GM21737 (cell line): ENCODE data around the gene BHLHA15.
"Not testable (repeated sequence)": the region's sequence is repeated elsewhere in the genome, so short reads cannot be mapped to it uniquely, and the experiment has no call there.

Experiments used
- ATAC-seq: cut with Tn5 transposase; IDR thresholded peaks from one replicate; pipeline ENCODE4 v1.9.1; 2021; ENCODE audit warnings: mild to moderate bottlenecking, moderate library complexity; ENCODE audit not compliant: unreplicated experiment

Gene BHLHA15

DNA sequence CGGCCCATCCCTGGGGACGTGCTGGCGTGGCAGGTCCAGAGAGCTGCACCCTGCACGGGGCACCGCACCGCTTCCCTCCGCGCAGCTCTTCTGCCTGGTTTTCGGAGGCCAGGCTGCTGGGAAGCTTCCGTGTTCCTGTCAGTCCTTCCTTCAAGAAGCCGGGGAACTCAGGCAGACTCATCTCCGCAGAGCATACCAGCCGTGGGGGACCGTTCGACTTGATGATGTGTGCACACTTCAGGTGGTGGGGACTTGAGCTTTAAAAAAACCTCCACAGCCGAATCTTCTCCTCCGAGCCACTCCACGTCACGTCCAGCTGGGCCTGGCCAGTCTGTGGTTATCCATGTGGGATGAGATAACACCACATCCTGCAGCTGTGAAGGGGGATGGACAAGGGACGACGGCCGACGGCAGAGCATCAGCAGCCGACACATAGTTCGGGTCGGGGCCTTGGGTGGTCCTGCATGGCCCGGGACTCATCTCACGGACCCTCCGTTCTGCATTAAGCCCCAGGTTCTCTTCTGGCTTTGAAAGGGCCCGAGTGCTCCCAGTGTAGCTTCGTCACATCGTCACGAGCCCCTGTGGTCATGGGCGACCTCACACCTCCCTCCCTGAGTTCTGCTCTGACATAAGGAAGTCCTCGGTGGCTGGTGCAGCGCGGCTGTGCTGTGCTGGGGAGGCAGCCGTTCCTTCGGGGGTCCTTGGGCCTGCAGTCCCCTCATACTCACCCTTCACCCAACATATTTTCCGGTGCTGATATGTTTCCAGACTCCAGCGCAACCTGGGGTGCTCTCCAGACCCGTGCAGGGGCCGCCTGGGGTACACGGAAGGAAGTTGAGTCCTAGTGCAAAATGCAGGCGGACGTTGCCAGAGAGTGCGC is 4.5 kb upstream of the BHLHA15 start:
- ATAC-seq: no peak

DNA sequence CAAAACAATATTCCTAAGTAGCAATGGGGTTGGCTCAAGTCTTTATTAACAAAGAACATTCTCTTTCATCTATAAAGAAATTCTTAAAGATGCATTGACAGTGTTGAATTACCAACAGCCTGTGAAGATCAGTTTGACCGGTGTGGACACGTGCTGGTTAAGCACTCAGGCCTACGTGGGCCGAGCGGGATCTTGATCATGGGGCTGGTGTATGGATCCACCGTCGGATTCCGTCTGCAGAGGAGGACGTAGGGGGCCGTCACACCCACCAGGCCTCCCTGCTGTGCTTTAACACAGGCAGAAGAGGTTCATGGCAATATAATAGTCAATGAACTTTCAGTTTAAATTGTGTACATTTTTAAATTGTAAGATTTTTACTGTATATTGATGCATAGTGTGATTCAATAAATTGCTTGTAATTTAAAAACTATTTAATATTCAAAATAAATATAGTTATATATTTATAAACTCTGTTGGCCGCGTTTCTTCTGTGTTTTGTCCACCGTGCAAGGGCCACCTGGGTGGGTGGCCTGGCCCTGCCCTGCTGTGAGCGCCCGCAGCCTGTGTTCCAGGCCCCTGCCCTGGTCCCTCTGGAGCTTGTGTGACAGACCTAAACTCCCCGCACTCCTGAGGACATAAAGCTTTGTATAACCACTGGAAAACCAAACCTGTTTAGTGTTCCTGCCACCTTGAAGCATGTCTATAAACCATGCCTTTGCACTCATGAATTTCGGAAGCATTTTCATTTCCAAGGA is 1.9 kb upstream of the BHLHA15 start:
- ATAC-seq: no peak

DNA sequence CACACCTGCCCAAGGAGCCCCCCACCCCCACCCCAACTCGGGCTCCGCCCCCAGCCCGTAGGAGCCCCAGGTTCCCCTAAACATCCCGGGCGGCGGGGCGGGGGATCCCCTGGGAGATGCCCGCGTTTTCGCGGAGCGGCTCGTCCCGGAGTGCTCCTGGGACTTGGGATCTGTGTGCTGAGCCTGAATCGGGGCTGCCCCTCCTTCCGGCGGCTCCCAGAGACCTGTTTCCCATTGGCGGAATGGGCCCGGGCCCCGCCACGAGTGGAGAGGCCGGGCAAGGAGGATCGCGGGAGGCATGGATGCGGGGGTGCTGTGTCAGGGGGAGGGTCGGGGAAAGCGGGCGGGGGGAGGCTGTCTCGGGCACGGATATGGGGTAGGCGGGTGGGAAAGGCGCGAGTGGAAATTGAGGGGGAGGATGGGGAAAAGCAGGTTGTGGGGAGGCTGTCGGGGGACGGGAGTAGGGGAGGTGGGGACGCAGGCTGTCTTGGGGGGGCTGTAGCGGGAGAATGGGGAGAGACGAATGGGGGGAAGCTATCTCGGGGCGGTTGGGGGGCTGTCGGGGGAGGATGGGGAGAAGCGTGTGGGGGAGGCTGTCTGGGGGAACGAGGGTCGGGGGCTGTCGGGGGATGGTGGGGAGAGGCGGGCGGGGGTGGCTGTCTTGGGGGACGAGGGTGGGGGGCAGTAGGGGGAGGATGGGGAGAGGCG is 572 bp upstream of the BHLHA15 start:
- no peak for ATAC-seq

DNA sequence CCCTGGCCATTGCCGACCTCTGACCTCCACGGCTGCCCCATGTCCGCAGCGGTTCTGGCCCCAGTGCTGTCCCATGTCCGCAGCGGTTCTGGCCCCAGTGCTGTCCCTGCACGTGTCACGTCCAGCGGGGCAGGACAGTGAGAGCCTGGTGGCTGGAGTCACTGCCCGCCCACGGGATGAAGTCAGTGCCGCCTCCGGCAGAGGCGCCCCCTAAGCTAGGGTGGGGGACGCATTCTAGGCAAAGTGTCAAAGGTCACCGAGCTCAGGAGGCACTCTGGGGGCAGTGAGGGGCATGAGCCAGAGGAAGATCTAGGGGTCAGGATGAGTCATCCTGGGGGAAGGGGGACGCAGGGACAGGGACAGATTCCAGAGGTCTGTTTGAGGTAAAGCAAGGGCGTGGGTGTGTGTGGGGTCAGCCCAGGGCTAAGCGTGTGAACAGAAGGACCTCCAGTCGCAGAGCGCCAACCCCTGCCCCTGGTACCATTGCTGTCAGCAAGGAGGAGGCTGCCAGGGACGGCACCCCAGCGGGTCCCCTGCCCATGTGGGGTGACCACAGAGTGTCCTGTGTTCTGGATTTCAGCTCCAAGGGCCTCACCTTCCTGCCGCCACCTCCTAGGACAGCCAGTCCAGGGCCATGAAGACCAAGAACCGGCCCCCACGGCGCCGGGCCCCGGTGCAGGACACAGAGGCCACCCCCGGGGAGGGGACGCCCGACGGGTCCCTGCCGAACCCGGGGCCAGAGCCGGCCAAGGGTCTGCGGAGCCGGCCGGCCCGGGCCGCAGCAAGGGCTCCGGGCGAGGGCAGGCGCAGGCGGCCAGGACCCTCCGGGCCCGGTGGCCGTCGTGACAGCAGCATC is 665 bp downstream of the BHLHA15 start:
- no peak for ATAC-seq

DNA sequence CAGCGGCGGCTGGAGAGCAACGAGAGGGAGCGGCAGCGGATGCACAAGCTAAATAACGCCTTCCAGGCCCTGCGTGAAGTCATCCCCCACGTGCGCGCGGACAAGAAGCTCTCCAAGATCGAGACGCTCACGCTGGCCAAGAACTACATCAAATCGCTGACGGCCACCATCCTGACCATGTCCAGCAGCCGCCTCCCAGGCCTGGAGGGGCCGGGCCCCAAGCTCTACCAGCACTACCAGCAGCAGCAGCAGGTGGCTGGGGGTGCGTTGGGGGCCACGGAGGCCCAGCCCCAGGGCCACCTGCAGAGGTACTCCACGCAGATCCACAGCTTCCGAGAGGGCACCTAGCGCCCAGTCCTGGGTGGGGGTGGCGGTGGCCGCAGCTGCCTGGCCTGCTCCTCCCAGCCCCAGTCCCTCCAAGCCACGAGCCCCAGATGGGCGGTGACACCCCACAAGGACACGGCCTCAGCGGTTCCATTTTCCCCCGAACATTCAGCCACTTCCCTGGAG is 1.3 kb downstream of the BHLHA15 start:
- ATAC-seq: no peak

DNA sequence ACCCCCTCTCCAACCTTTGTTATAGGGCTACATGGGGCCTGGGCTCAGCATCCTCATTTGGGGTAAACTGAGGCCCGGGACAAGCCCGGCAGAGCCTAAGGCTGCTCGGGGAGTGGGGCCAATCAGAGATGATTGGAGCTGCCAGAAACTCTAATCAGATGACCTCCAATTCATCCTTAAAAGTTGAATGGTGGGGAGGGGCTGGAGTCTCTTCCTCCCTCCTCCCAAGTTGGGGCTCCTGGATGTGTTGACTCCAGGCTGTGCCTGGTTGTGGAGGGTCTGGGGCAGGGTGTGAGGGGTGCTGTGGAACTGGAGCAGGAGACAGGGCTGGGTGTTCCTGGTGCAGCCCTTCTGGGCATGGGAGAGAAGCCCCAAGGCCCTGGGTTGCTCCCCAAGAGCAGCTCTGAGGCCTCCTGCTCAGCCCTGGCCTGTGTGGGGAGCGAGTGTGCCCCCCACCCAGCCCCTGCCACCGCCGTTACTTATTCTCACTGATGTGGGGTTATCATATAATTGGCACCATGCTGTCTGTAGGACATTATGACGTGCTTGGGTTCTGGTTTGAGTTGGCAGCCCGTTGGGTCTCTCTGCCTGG is 2.2 kb downstream of the BHLHA15 start:
- no peak for ATAC-seq

DNA sequence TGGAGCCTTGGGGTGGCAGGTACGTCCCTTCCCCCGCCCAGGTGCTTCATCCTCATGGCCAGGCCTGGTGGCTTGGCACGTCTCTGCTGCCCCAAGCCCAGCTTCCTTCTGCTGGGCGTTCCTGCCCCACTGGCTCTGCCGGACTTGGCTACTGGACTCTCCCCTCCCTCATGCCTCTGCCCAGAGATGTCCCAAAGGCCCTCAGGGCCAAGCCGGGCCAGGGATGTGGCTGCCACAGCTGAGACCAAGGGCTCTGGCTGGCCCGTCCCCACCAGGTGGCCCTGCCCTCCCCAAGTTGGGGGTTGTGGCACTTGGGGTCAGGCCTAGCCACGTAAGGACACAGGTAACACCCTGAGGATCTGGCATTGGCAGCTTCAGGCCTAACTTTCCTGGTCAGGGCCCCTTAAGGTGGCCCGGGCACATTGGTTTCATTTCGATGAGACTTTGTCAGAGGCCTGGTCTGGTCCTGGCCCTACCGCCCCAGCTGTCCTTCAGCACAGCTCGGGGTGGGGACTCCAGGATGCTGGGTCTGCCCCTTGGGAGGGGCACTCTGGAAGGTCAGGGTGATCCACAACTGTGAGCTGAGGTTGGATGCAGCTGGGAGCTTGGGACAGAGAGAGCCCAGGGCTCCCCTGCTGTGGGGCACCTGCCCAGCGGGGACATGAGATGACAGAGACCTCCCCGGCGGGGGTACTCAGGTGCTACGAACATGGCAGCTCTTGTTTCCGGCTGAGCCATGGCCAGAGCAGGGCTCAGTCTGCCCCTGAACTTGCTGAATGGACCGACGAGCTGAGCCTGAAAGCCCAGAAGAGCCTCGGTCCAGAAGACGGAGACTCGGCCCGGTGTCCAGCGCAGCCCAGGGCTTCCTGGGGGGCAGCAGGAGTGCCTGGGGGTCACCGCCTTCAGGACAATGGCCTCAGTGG is 2.9 kb downstream of the BHLHA15 start:
- ATAC-seq: no peak

DNA sequence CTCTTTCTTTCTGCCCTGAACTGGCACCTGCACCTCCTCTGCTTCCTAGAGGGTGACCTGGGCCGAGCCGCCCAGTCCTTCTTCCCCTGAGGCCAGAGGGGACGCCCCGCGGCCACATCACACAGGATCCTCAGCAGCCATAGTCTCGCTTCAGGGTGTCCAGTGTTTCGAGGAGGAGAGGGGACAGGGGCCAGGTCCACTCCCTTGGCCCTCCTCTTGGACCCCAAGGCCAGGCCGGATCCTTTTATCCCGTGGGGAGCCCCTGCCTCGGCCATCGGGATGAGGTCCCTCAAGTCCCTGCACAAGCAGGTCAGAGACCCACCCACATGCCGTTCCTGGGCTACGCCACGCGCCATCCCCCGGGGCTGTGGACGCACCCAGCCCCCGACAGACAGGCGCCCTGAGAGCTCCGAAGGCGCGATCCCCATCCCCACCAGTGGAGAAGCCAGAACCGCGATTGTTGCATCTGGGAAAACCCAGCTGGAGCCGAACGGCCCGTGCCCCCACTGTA is 3.6 kb downstream of the BHLHA15 start:
- ATAC-seq: no peak

DNA sequence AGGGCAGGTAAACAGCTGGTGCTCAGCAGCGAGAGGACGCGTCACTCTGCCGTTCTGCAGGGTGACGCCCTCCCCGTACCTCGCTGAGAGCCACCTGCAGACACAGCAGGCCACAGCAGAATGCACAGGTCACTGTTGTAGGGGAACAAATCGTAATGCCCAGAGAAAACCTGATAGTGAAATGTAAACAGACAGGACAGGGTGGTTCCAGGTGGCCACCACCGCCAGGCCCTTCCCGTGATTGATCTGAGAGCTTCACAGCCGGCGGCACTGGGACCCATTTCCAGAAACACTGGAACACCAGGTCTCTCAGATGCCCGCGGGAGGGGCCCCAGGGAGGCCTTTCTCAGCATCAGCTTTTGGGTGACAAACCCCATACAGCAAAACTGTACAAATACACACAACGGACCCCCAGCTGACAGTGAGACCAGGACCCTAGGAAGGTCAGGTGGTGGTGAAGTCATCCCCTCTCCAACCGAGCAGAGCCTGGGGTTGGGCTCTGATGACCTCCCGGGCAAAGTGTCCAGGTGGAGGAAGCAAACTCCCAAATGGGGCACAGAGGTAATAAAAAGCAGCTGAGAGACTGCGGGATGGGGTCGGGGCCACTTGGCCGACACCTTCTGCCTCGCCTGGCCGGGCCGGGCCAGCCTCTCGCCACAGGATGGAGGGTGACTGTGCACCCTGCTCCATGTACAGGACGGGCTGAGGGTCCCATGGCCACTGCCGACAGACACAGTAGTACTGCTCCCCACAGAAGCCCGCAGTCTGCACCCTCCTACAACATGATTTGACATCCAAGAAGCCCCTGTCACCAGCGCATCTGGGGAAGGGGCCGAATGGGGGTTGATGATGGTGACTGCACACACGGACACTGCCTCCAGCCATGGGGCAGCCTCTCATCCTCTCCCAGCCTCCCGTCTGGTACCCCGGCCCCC is 4.6 kb downstream of the BHLHA15 start:
- ATAC-seq: no peak

DNA sequence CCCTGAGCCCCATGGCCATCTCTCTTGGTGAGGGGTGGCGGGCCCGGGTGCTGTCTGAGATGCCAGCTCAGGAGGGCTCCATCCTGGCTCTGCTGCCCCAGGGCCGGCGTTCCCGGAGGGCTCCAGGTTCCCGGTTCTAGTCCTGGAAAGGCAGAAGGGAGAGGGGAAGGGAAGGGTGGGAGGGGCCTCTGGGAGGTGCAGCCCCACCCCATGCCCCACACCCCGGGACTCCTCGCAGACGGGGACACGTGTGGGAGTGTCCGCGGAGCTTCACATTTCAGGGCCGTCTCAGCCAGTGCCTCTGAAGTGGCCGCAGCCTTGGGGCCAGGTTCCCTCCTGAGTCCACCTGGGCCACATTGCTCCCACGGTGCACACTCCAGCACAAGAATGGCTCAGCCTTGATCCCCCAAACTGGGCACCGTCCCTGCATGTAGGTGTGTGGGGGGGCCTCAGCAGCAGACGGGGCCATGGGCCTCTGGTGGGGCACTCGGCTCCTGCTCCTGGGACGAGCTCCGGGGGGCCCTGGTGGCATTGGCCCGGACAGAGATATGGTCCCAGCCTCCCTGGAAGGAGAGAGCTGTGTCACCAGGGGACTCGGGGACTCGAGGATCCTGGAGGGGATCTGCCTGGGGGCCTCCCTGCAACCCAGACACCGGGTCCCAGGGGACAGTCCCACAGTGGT is 5.8 kb downstream of the BHLHA15 start:
- ATAC-seq: no peak

DNA sequence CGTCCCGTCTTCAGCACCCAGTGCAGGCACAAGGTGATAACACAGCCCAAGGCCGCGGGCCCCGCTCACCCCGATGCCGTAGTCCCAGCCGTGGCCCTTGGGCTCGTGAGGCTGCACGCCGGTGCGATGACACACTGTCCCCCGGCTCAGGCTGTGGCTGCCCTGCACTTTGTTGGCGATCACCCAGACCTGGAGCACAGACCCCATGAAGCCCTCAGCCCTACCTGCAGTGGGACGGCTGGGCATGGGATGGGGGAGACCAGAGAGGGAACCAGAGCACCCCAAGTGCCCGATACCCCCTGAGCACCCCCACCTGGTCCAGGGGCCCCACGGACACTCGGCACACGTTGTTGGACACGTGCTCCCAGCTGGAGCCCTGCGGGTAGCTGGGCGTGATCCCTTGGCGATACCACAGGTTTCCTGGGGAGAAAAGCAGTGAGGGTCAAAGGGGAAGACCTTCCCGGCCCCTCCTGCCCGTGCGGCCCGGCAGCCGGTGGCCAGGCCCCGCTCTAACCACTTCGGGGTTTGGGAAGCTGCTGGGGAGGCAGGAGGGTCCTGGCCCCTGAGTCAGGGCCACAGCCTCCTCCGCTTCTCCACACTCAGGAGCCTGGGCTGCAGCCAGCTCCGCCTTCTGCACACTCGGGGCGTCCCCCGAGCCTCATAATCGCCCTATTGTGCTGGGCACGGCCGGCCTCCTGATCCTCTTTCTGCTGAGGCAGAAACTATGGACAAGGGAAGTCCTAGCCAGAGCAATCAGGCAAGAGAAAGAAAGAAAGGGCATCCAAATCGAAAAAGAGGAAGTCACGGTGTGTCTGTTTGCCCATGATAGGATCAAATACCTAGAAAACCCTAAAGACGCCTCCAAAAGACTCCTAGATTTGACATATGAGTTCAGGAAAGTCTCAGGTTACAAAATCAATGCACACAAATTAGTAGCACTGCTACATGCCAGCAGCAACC is 6.7 kb downstream of the BHLHA15 start:
- no peak for ATAC-seq

DNA sequence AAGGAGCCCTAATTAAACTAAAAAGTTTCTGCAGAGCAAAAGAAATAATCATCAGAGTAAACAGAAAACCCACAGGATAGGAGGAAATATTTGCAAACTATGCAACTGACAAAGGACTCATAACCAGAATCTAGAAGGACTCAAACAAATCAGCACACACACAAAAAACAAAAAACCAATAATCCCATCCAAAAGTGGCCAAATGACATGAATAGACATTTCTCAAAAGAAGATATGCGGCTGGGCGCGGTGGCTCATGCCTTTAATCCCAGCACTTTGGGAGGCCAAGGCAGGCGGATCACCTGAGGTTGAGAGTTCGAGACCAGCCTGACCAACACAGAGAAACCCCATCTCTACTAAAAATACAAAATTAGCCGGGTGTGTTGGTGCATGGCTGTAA is 8.1 kb downstream of the BHLHA15 start:
- ATAC-seq: not testable (repeated sequence)

DNA sequence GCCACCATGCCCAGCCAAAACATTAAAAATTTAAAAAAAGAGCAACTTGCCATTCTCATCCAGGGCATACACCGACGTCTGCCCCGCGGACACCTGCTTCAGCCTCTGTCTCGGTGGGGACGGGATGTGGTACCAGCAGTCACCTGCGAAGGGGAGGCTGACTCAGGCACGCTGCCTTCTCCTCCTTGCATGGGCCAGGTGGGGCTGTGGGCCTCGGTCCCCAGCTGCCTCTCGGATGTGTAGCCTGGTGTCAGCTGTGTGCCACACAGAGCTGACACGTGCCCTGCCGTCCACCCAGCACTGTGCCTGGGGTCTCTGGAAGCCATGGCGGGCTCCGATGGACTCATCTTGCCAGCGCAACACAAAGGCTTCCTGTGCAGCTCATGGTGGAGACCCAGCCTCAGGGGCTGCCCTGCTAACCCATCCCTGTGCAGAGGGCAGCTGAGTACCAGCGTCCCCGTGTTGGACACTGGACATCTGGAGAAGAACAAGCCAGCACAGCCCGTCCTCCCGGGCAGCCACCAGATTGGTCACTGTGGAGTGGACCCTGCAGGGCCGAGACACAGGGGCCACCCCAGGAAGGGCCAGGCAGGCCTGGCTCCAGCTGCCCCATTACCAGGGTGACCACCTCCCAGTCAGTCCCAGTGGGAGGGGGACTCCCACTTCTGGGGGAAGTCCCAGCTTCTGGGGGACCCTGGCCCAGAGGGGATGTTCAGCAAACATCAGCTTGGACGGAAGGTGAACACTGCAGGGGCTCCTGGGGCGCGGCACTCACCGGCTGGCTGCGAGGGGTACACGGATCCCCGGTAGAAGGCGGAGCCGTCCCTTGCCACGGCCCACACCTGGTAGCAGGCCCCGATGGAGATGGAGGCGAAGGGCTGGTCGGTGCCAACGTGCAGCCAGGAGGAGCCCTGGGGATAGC is 10.6 kb downstream of the BHLHA15 start:
- no peak for ATAC-seq

DNA sequence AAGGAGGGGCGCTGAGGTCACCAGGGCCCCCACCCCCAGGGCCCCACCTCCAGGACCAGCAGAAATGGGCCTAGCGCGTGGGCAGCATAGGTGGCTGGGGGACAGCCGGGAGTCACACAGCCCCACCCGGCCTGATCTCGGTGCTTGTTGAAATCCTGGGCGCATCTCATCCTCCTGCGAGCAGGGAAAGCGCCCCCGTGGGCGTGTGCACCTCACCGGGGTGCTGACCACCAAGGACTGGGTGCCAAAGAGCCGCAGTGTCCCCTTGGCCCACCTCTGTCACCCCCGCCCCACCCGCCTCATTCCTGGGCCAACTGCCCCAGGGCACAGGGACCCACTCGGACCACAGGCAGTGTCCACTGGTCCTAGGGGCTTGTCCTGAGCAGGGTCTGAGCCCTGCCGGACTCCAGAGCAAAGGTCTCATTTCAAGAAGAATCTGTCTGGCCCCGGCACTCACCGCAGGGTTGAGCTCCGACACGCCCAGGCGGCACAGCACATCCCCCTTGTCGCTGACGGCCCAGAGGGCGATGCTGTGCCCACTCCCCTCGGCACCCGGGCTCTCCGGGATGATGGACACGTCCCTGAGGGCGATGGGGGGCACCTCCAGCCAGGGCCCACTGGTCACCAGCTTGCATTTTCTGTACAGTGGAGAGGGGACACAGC is 11.4 kb downstream of the BHLHA15 start:
- no peak for ATAC-seq
